ENCODE measurements around the gene RNF4. TPM values are rescaled to one million over a fixed set of nuclear protein-coding genes. Genes with fewer than 3 reads are reported as not detected.

RNF4 gene
- total RNA-seq, 1 experiment from 2014 or later: 113 TPM

DNA sequence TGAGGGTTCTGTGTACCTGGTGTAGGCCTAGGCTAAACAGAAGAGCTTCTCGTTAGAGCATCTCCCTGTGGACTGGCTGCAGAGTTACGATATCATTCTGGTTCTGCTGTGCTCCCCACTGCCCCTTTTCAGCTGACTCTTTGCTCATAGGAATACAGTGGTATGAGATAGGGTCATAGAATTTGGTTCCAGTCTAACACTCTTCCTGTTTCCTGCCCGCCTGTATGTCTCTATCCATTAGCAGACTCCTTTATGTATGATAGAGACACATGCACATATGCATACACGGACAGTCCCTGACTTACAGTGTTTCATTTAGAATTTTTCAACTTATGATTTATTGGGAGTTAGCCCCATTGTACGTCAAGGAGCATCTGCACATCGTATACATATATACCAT lies 15.3 kb downstream of the RNF4 start:
- no peak for DNase-seq (ENCODE audit: low spot score)
- Histone ChIP-seq H3K27ac (ENCODE audit: low read depth, low read length, poor library complexity, severe bottlenecking) (no peak overlapping the region), H3K4me1 (ENCODE audit: insufficient read depth, low read length, poor library complexity, severe bottlenecking) (peaks cover 58% of the 10 kb centered on the region), H3K27me3 (replicated peaks; ENCODE audit: insufficient read depth, low read depth, low read length, poor library complexity) (no peaks in the 10 kb centered on the region), H3K9me3 (ENCODE audit: low read depth, low read length, poor library complexity, severe bottlenecking) (no peaks in the 10 kb centered on the region), H3K36me3 (ENCODE audit: insufficient read depth, low read length, poor library complexity, severe bottlenecking) (no peaks in the 10 kb centered on the region), H3K4me3 (ENCODE audit: low read depth, low read length, poor library complexity, severe bottlenecking) (no peak overlapping the region)
- TF ChIP-seq EZH2 (IDR thresholded peaks at IDR 0.05; ENCODE audit: borderline replicate concordance, low read depth, low read length, poor library complexity, severe bottlenecking): no peak
- TF ChIP-seq, protein P1, sequence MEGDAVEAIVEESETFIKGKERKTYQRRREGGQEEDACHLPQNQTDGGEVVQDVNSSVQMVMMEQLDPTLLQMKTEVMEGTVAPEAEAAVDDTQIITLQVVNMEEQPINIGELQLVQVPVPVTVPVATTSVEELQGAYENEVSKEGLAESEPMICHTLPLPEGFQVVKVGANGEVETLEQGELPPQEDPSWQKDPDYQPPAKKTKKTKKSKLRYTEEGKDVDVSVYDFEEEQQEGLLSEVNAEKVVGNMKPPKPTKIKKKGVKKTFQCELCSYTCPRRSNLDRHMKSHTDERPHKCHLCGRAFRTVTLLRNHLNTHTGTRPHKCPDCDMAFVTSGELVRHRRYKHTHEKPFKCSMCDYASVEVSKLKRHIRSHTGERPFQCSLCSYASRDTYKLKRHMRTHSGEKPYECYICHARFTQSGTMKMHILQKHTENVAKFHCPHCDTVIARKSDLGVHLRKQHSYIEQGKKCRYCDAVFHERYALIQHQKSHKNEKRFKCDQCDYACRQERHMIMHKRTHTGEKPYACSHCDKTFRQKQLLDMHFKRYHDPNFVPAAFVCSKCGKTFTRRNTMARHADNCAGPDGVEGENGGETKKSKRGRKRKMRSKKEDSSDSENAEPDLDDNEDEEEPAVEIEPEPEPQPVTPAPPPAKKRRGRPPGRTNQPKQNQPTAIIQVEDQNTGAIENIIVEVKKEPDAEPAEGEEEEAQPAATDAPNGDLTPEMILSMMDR (conservative IDR thresholded peaks at IDR 0.05; ENCODE audit: low read depth, low read length): no peak
- BruUV-seq (replicated peaks): no TSS peak
- ChIA-PET CTCF (no interaction called here), POLR2A (ENCODE audit: low non-redundant PET) (no interaction called here)
- intact Hi-C loops (cut with micrococcal nuclease; ENCODE audit: unreplicated experiment): no loop called here

DNA sequence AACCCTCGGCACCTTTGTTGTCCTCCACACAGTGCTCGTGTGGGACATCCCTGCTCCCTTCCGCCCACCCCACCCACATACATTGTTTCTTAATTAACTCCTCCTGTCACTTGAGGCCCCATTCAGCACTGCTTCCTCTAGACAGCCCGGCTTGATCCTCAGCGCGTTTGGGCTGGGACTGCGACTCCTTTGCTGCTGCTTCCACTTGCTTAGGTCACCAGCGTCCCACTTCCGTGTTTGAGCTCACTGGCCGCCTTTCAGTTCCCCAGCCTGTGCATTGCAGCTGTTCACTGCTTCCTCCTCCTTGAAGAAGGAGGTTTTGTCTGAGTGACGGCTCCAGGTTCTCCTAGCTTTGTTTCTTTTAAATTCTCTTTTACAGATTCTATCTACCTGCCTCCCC lies 16.1 kb downstream of the RNF4 start:
- peak; percentile 43 for DNase-seq (ENCODE audit: low spot score)
- ChIA-PET CTCF (no interaction called here), POLR2A (ENCODE audit: low non-redundant PET) (no interaction called here)
- Histone ChIP-seq H3K4me3 (ENCODE audit: low read depth, low read length, poor library complexity, severe bottlenecking) (no peak overlapping the region), H3K36me3 (ENCODE audit: insufficient read depth, low read length, poor library complexity, severe bottlenecking) (peaks cover 2% of the 10 kb centered on the region), H3K9me3 (ENCODE audit: low read depth, low read length, poor library complexity, severe bottlenecking) (no peaks in the 10 kb centered on the region), H3K27me3 (replicated peaks; ENCODE audit: insufficient read depth, low read depth, low read length, poor library complexity) (no peaks in the 10 kb centered on the region), H3K4me1 (ENCODE audit: insufficient read depth, low read length, poor library complexity, severe bottlenecking) (peaks cover 56% of the 10 kb centered on the region), H3K27ac (ENCODE audit: low read depth, low read length, poor library complexity, severe bottlenecking) (peak overlapping the region; percentile 35)
- TF ChIP-seq EZH2 (IDR thresholded peaks at IDR 0.05; ENCODE audit: borderline replicate concordance, low read depth, low read length, poor library complexity, severe bottlenecking): no peak
- TF ChIP-seq, protein P1 (conservative IDR thresholded peaks at IDR 0.05; ENCODE audit: low read depth, low read length): no peak
- no TSS peak for BruUV-seq (replicated peaks)
- intact Hi-C loops (cut with micrococcal nuclease; ENCODE audit: unreplicated experiment): no loop called here

DNA sequence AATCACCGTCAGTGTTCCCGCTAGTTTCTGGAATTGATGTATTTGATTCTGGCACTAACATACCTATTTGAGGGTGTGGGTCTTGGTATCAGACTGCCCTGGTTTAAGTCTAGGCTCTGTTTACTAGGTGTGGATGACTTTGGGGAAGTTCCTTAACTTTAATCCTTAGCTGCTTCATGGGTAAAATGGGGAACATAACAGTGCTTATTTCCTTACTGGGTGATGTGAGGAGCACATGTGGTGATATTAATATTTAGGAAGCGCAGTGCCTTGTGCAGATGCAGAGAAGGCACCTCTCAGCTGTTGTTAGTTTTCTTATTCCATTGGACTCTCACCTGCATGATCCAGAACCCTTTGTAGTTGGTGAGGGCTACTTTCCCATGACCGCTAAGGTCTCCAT lies 17.1 kb downstream of the RNF4 start:
- no peak overlapping the region for H3K27ac ChIP-seq (ENCODE audit: low read depth, low read length, poor library complexity, severe bottlenecking)
- no peak for DNase-seq (ENCODE audit: low spot score)
- ChIA-PET POLR2A (ENCODE audit: low non-redundant PET) (no interaction called here), CTCF (no interaction called here)
- no peaks in the 10 kb centered on the region for H3K9me3 ChIP-seq (ENCODE audit: low read depth, low read length, poor library complexity, severe bottlenecking)
- intact Hi-C loops (cut with micrococcal nuclease; ENCODE audit: unreplicated experiment): no loop called here
- no peaks in the 10 kb centered on the region for H3K27me3 ChIP-seq (replicated peaks; ENCODE audit: insufficient read depth, low read depth, low read length, poor library complexity)
- H3K4me1 ChIP-seq (ENCODE audit: insufficient read depth, low read length, poor library complexity, severe bottlenecking): peaks cover 50% of the 10 kb centered on the region
- no peak for TF ChIP-seq EZH2 (IDR thresholded peaks at IDR 0.05; ENCODE audit: borderline replicate concordance, low read depth, low read length, poor library complexity, severe bottlenecking)
- TF ChIP-seq, protein P1 (conservative IDR thresholded peaks at IDR 0.05; ENCODE audit: low read depth, low read length): no peak
- H3K36me3 ChIP-seq (ENCODE audit: insufficient read depth, low read length, poor library complexity, severe bottlenecking): peaks cover 12% of the 10 kb centered on the region
- BruUV-seq (replicated peaks): no TSS peak
- H3K4me3 ChIP-seq (ENCODE audit: low read depth, low read length, poor library complexity, severe bottlenecking): no peak overlapping the region
